OCI-LY1 (cell line): ENCODE results near the gene RBP4.

Experiments
- H2AFZ ChIP-seq: fragments of 200-600 bp; sonication (generic), shearing (Covaris generic); 2 replicates; pipeline ENCODE4 v1.6.0; 2014; ENCODE audit warnings: antibody characterized with exemption, mild to moderate bottlenecking, low read length
- H3F3A ChIP-seq: fragments of 200-600 bp; sonication (generic), shearing (Covaris generic); 2 replicates; pipeline ENCODE4 v1.6.0; 2014; ENCODE audit warnings: mild to moderate bottlenecking, antibody characterized with exemption, low read length, moderate library complexity; ENCODE audit not compliant: insufficient read depth
- H3K27ac ChIP-seq: fragments of 200-600 bp; sonication (generic); 2 replicates; pipeline ENCODE4 v1.5.1; 2014; ENCODE audit warnings: low read length, mixed run types, mild to moderate bottlenecking, low read depth; ENCODE audit not compliant: poor library complexity, severe bottlenecking
- H3K27me3 ChIP-seq: fragments of 200-600 bp; sonication (generic); 2 replicates; pipeline ENCODE4 v1.6.0; 2014; ENCODE audit warnings: antibody characterized with exemption, mild to moderate bottlenecking, low read length, moderate library complexity; ENCODE audit not compliant: insufficient read depth
- H3K36me3 ChIP-seq: fragments of 200-600 bp; sonication (generic); 2 replicates; pipeline ENCODE4 v1.6.1; 2014; ENCODE audit warnings: mild to moderate bottlenecking, antibody characterized with exemption, low read length, moderate library complexity, mixed read lengths; ENCODE audit not compliant: insufficient read depth
- H3K4me1 ChIP-seq: fragments of 200-600 bp; sonication (generic); 2 replicates; pipeline ENCODE4 v1.5.1; 2014; ENCODE audit warnings: mild to moderate bottlenecking, low read length, moderate library complexity; ENCODE audit not compliant: insufficient read depth, severe bottlenecking
- H3K4me2 ChIP-seq: fragments of 200-600 bp; sonication (generic), shearing (Covaris generic); 2 replicates; pipeline ENCODE4 v1.6.1; 2014; ENCODE audit warnings: low read length
- H3K4me3 ChIP-seq: fragments of 200-600 bp; sonication (generic); 2 replicates; pipeline ENCODE4 v1.5.1; 2014; ENCODE audit warnings: low read length, low read depth, mild to moderate bottlenecking, mixed read lengths; ENCODE audit not compliant: poor library complexity, severe bottlenecking
- H3K79me2 ChIP-seq: fragments of 200-600 bp; shearing (Covaris generic); 2 replicates; pipeline ENCODE4 v1.6.1; 2016; ENCODE audit warnings: mixed run types, low read length, mixed read lengths; ENCODE audit not compliant: insufficient read depth
- H3K9ac ChIP-seq: fragments of 200-600 bp; sonication (generic), shearing (Covaris generic); 2 replicates; pipeline ENCODE4 v1.6.1; 2014; ENCODE audit warnings: mild to moderate bottlenecking, low read length, mixed read lengths
- H3K9me2 ChIP-seq: fragments of 200-600 bp; sonication (generic), shearing (Covaris generic); 2 replicates; pipeline ENCODE4 v1.6.1; 2014; ENCODE audit warnings: low read depth, mild to moderate bottlenecking, low read length, mixed read lengths
- H3K9me3 ChIP-seq: fragments of 200-600 bp; shearing (Covaris generic); 2 replicates; pipeline ENCODE4 v1.6.1; 2014; ENCODE audit warnings: low read length, mixed read lengths
- H4K20me1 ChIP-seq: fragments of 200-600 bp; sonication (generic), shearing (Covaris generic); 2 replicates; pipeline ENCODE4 v1.6.0; 2016; ENCODE audit warnings: mild to moderate bottlenecking, low read length; ENCODE audit not compliant: insufficient read depth
- CTCF ChIP-seq: fragments of 200-600 bp; sonication (generic), shearing (Covaris generic); IDR thresholded peaks from 2 replicates; pipeline ENCODE4 v1.5.1; 2017; ENCODE audit warnings: mild to moderate bottlenecking, antibody characterized with exemption, low read length, moderate library complexity, mixed read lengths
- EZH2 ChIP-seq: fragments of 200-600 bp; sonication (generic), shearing (Covaris generic); IDR thresholded peaks from 2 replicates; pipeline ENCODE4 v1.8.0; 2017; ENCODE audit warnings: borderline replicate concordance, mixed run types, mild to moderate bottlenecking, antibody characterized with exemption, low read length, moderate library complexity, mixed read lengths

The RBP4 gene

GRCh38 chr10:93601146-93601773 is at the start of gene RBP4:
TSS of gene RBP4 (minus strand) at chr10:93601235. CDS start at chr10:93601028, 207 bp downstream.
- no peak for TF ChIP-seq EZH2
- no peak for TF ChIP-seq CTCF
- H3F3A ChIP-seq: no peaks in the 10 kb centered on the region
- no peak within 1 kb of the TSS for H2AFZ ChIP-seq
- no peak within 1 kb of the TSS for H3K27ac ChIP-seq
- no peaks in the 10 kb centered on the region for H3K9me3 ChIP-seq
- H3K4me1 ChIP-seq: no peaks in the 10 kb centered on the region
- H3K4me2 ChIP-seq: no peak within 1 kb of the TSS
- no peak within 1 kb of the TSS for H3K4me3 ChIP-seq
- H3K27me3 ChIP-seq: no peaks in the 10 kb centered on the region
- no peaks in the 10 kb centered on the region for H3K36me3 ChIP-seq
- H3K9ac ChIP-seq: no peak within 1 kb of the TSS
- H4K20me1 ChIP-seq: no peaks in the 10 kb centered on the region
- no peaks in the 10 kb centered on the region for H3K79me2 ChIP-seq
- H3K9me2 ChIP-seq: no peaks in the 10 kb centered on the region

- Histone ChIP-seq H3K36me3 (no peaks in the 10 kb centered on the region), H3K4me2 (no peak overlapping the region), H3K27ac (no peak overlapping the region), H3K27me3 (no peaks in the 10 kb centered on the region), H3F3A (no peaks in the 10 kb centered on the region), H3K79me2 (no peaks in the 10 kb centered on the region), H3K4me3 (no peak overlapping the region), H3K9ac (no peak overlapping the region), H3K9me3 (no peaks in the 10 kb centered on the region), H3K4me1 (no peaks in the 10 kb centered on the region), H2AFZ (no peak overlapping the region), H4K20me1 (no peaks in the 10 kb centered on the region), H3K9me2 (no peaks in the 10 kb centered on the region)
- TF ChIP-seq EZH2: no peak
- TF ChIP-seq CTCF: no peak
Measured at GRCh38 chr10:93639791-93640190, 38.8 kb upstream of the RBP4 start.

GRCh38 chr10:93630625-93631557 is 29.9 kb upstream of the RBP4 start:
- H3K4me2 ChIP-seq: no peak overlapping the region
- H4K20me1 ChIP-seq: no peaks in the 10 kb centered on the region
- TF ChIP-seq EZH2 (no peak), CTCF (no peak)

More at GRCh38 chr10:93630625-93631557, 29.9 kb upstream of the RBP4 start:
- H3K4me3 ChIP-seq: no peak overlapping the region
- no peak overlapping the region for H3K27ac ChIP-seq
- no peaks in the 10 kb centered on the region for H3K9me3 ChIP-seq
- H3K27me3 ChIP-seq: no peaks in the 10 kb centered on the region
- H3K4me1 ChIP-seq: no peaks in the 10 kb centered on the region
- no peaks in the 10 kb centered on the region for H3K9me2 ChIP-seq
- no peaks in the 10 kb centered on the region for H3K36me3 ChIP-seq
- no peak overlapping the region for H3K9ac ChIP-seq
- H2AFZ ChIP-seq: no peak overlapping the region
- H3K79me2 ChIP-seq: no peaks in the 10 kb centered on the region
- no peaks in the 10 kb centered on the region for H3F3A ChIP-seq
